Testis (tissue), 2 donors: ENCODE data around the gene CXCR3.

Experiments used
- CTCF ChIP-seq, 3 experiments: fragments of 450-650 bp in 2 of 3; fragments of 200-600 bp in 1 of 3; sonication (generic) in 1 of 3; IDR thresholded peaks; one replicate each; pipeline ENCODE4 v1.5.1; 2016 to 2019; ENCODE audit warnings: antibody characterized with exemption in 3 of 3, mild to moderate bottlenecking in 2 of 3, moderate library complexity in 1 of 3
- POLR2A ChIP-seq: fragments of 450-650 bp; IDR thresholded peaks from one replicate; pipeline ENCODE4 v1.6.1; 2017; ENCODE audit warnings: antibody characterized with exemption, mild to moderate bottlenecking, moderate library complexity

- TF ChIP-seq CTCF (IDR thresholded peaks at IDR 0.05) (no peak), POLR2A (no peak)
Observed at GRCh38 chrX:71636438-71637252, 18.3 kb upstream of the CXCR3 start.
